Epithelial cell of proximal tubule (primary cell): Measurements from ENCODE around the gene NDUFA3. TPM values are rescaled to one million over a fixed set of nuclear protein-coding genes. Genes with fewer than 3 reads are reported as not detected.

Experiments
- DNase-seq: peaks from one replicate; pipeline ENCODE4 v3.0.0-alpha.2; 2011; ENCODE audit warnings: low read depth
- H3K4me3 ChIP-seq: 2 replicates; pipeline ENCODE4 v1.5.1; 2011; ENCODE audit warnings: low read depth, mild to moderate bottlenecking, low read length
- CTCF ChIP-seq: conservative IDR thresholded peaks from 2 replicates; pipeline ENCODE4 v1.5.1; 2012; ENCODE audit warnings: low read depth, mild to moderate bottlenecking, low read length
- total RNA-seq: library from RNA; depleted of rRNA; stranded (reverse); fragments of >200 nt; gene quantifications from 2 replicates; pipeline ENCODE4 v1.2.3, GENCODE V29; 2015

The NDUFA3 gene
- total RNA-seq, 1 donor from 2014 or later: 35.9 TPM

- no peak for DNase-seq
- H3K4me3 ChIP-seq: no peak overlapping the region
- TF ChIP-seq CTCF: no peak
These were observed 5.8 kb downstream of the NDUFA3 start for GRCh38 chr19:54108496-54108895.

GRCh38 chr19:54109651-54110050 is 7.0 kb downstream of the NDUFA3 start:
- no peak overlapping the region for H3K4me3 ChIP-seq
- no peak for TF ChIP-seq CTCF
- DNase-seq: no peak

GRCh38 chr19:54114340-54115108 is 11.9 kb downstream of the NDUFA3 start:
- TF ChIP-seq CTCF: no peak
- DNase-seq: no peak
- peak overlapping the region; percentile 62 for H3K4me3 ChIP-seq

GRCh38 chr19:54115109-54116063 is 12.7 kb downstream of the NDUFA3 start, which contains the start of the genes PRPF31 and TFPT:
Gene PRPF31 (plus strand): TSS chr19:54115754. CDS start chr19:54118279, 2,525 bp downstream.
Gene TFPT (minus strand): TSS chr19:54115657. CDS start chr19:54115269, 388 bp downstream.
- TF ChIP-seq CTCF: no peak
- DNase-seq: peak; percentile 89

DNA sequence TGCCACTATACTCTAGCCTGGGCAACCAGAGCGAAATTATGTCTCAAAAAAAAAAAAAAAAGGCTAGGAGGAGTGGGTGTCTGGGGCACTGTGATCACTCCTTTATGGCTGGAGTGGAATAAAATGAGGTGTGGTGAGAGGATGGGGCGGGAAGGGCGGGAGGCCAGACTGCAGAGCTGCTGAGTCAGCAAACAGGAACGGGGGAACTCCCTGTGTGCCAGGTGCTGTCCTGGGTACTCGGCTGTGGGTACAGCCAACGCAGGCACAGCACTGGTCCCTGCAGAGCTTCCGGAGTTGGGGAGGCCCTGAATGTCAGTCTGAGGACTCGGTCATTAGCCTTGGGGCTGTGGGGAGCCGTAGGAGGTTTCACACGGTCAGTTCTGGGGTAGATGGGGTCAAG is 18.6 kb downstream of the NDUFA3 start:
- TF ChIP-seq CTCF: no peak
- DNase-seq: no peak
- H3K4me3 ChIP-seq: no peak overlapping the region

More at GRCh38 chr19:54115109-54116063, 12.7 kb downstream of the NDUFA3 start, which contains the start of the genes PRPF31 and TFPT:
- H3K4me3 ChIP-seq: peak within 1 kb of the TSS; percentile 62

DNA sequence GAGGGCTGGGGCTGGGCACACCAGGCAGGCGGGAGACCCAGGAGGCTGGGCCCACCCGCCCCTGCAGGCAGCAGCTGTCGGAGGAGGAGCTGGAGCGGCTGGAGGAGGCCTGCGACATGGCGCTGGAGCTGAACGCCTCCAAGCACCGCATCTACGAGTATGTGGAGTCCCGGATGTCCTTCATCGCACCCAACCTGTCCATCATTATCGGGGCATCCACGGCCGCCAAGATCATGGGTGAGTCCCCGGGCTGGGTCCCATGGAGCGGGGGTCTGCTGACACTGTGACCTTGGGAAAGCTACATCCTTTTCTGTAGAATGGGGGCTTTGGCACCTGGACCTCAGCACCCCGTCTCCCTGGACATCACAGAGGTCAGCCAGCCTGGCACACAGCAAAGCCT is 21.0 kb downstream of the NDUFA3 start:
- no peak for DNase-seq
- no peak overlapping the region for H3K4me3 ChIP-seq
- TF ChIP-seq CTCF: no peak
